ENCODE measurements around the gene DNAH2.

DNAH2 gene

DNA sequence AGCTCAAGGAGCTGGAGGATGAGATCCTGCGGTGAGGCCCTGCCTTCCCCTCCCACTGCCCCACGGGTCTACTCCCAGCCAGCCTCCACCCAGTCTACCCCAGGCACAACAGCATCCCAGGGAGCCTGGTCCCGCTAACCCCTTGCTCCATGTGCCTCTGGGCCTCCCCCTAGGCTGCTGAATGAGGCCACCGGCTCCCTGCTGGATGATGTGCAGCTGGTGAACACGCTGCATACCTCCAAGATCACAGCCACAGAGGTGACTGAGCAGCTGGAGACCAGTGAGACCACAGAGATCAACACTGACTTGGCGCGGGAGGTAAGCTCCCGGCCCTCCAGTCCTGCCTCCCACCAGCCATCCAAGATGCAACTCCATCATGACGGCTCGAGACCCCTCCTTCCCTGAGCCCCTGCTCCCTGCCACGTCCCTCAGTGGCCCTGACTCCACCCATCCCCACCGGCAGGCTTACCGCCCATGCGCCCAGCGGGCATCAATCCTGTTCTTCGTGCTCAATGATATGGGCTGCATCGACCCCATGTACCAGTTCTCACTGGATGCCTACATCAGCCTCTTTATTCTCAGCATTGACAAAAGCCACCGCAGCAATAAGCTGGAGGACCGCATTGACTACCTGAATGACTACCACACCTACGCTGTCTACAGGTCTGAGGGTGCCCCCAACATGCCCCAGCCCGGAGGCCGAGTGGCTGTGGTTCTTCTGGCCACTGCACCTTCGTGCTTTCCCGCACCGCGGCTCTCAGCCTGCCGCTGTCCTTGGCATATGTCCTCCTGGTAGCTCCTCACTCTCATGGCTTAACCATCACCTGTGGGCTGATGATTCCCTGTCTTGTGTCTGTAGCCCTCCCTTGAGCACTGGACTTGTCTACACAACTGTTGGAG lies 101.5 kb downstream of the DNAH2 start:
- DNase-seq (ENCODE audit: low read depth, low spot score), result no peak

DNA sequence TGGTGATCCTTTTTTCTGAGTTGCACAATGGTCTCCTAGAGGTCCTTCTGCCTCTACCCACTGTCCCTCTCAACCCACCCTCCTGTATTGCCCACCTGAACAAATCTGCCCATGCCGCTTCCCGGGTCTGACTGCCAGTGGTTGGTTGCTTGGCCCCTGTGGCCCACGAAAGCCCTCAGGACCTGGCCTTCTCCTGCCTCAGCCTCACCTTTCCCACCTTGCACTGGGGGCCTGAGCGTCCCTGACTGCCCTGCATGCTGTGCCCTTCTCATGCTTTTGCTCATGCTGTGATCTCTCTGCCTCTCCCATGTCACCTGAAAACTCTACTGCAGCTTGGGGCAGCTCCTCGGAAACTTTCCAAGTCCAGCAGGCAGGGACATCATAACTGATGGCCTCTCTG lies 102.7 kb downstream of the DNAH2 start:
- DNase-seq (ENCODE audit: low read depth, low spot score), result no peak

DNA sequence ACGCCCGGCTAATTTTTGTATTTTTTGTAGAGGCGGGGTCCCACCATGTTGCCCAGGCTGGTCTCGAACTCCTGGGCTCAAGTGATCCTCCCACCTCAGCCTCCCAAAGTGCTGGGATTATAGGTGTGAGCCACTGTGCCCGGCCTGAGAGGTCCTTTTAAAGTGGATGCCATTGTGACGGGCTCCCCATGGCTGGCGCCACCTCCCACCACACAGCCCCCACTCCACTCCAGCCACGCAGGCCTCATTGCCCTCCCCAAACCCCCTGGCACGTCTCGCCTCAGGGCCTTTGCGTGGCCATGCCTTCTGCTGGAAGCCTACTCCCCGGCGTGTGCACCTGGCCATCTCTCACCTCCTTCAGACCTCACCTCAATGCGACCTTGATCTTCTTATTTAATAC lies 104.6 kb downstream of the DNAH2 start:
- no peak for DNase-seq (ENCODE audit: low read depth, low spot score)

DNA sequence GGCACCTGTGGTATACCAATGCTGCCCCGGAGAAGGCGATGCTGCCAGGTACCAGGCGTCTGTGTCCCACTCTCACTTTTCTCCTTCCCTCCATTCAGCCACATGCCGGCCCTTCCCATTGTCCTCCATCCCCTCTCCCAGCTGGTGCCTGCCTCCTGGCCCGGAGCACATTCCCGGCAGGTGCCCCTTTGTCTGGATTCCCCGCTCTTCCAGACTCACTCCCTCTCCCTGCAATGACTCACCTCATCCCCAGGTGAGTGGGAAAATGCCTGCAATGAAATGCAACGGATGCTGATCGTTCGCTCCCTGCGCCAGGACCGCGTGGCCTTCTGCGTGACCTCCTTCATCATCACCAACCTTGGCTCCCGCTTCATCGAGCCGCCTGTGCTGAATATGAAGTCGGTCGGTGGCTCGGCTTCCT lies 106.0 kb downstream of the DNAH2 start:
- no peak for DNase-seq (ENCODE audit: low read depth, low spot score)

DNA sequence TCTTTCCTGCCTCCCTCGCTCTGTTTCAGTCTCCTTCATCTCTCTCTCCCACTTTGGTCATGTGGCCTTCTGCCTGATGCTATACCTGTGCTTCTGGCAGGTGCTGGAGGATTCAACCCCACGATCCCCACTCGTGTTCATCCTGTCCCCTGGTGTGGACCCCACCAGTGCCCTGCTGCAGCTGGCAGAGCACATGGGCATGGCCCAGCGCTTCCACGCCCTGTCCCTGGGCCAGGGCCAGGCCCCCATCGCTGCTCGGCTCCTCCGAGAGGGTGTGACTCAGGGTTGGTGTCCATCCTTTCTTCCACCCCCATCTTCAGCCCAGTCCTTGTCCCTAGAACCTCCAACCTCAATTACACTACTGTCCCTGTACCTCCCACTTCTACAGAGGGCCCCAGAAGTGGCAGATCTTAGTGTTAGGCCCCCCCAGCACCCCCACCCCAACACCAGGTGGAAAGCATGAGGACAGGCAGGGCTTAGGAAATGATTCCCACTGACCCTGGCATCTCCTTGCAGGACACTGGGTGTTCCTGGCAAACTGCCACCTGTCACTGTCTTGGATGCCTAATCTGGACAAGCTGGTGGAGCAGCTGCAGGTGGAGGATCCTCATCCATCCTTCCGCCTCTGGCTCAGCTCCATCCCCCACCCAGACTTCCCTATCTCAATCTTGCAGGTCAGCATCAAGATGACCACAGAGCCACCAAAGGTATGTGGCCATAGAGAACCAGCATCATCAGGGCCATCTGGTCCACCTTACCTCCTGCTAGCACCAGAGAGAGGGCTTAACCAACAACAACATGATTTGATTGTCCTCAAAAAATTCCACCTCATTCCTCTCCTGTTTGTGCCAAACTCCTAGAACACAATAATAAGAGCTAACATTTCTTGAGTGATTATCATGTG lies 106.7 kb downstream of the DNAH2 start:
- no peak for DNase-seq (ENCODE audit: low read depth, low spot score)

DNA sequence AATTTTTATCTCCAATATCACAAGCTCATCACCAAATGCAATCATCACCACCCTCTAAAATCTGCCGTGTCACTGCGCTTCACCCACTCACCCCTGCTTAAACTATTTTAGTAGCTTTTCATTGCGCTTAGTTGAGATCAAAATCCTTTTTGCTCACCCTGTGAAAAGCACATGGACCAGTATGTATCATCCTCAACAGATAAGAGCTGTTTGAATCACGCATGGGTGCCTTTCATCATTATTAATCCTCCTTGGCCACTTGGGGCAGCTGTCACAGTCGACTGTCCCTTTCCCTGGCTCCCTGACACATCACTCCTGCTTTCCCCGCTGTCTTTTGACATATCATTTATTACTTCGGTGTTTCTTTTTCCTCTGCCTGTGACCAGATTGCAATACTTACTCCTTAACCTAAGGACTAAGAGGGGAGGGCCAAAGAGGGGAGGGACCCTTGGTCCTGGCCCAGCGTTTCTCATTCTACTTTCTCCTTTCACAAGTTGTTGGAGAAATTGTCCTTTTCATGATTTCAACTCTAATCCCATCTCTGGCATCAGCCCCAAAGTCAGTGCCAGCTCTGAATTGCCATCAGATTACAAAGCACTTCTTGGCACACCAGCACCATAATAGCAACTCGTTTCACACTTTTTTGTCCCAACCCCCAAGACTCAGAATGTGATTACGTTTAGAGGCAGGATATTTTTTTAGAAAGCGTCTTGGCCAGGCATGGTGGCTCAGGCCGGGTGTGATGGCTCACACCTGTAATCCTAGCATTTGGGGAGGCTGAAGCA lies 107.9 kb downstream of the DNAH2 start:
- DNase-seq (ENCODE audit: low read depth, low spot score), result no peak

DNA sequence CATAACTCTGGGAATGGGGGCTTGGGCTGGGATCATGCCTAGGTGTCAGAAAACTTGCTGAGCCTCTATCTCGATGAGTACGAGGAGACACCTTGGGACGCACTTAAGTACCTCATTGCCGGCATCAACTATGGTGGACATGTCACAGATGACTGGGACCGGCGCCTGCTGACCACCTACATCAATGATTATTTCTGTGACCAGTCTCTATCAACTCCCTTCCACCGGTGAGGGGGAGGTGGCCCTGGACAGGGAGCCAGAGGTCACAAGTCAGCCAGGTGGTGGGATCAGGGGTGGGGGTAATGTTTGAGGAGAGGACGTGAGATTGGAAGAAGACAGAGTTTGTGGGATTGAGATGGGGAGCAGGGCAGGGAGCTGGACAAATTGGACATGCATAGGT lies 113.1 kb downstream of the DNAH2 start:
- DNase-seq (ENCODE audit: low read depth, low spot score), result no peak

DNA sequence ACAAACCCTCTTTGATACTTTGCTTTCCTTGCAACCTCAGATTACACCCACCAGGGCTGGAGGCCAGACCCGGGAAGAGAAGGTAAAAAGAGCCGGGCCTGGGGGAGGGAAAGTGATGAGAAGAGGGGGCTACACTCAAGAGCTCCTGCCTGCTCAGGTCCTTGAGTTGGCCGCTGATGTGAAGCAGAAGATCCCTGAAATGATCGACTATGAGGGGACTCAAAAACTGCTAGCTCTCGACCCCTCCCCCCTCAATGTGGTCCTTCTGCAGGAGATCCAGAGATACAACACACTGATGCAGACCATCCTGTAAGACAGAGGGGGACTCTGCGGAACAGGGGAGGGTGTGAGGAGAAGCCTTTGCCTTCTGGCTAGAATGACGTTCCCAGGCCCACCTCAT lies 113.7 kb downstream of the DNAH2 start:
- DNase-seq (ENCODE audit: low read depth, low spot score), result no peak

DNA sequence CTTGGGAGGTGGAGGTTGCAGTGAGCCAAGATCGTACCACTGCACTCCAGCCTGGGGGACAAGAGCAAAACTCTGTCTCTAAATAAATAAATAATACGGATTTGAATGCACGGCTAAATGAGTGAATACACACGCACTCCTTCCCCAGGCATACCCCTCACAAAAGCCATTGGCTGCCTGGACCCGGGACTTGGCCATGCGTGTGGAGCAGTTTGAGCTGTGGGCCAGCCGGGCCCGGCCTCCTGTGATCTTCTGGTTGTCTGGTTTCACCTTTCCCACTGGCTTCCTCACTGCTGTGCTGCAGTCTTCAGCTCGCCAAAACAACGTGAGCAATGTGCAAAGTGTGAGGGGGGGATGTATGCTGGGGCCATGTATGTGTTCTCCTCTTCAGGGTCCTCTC lies 114.9 kb downstream of the DNAH2 start:
- no peak for DNase-seq (ENCODE audit: low read depth, low spot score)

DNA sequence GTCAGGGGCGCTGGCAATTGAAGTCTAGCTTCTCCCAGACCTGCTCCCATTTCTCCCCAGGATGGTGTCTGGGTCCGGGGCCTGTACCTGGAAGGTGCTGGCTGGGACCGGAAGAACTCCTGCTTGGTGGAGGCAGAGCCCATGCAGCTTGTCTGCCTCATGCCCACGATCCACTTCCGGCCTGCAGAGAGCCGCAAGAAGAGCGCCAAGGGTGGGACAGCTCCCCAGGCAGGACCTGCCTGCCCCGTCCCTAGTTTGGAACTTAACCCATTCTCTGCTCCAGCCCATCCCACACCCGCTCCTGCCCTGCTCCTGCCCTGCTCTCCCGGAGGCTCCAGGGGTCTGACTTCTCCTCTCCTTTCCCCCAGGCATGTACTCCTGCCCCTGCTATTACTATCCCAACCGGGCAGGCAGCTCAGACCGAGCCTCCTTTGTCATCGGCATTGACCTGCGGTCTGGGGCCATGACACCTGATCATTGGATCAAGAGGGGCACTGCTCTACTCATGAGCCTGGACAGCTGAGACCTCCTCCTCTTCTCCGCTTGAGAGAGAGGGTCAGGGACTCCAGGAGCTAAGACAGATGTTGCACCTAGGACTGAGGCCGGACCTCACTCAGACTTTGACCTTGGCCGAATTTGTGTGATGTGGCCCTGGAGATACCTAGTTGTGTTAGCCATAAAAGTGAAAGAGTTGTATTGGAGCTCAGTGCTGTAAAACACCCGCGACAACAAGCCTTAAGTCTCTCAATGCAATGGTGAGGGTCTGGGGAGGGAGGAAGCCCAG lies 115.7 kb downstream of the DNAH2 start:
- DNase-seq (ENCODE audit: low read depth, low spot score), result no peak

DNA sequence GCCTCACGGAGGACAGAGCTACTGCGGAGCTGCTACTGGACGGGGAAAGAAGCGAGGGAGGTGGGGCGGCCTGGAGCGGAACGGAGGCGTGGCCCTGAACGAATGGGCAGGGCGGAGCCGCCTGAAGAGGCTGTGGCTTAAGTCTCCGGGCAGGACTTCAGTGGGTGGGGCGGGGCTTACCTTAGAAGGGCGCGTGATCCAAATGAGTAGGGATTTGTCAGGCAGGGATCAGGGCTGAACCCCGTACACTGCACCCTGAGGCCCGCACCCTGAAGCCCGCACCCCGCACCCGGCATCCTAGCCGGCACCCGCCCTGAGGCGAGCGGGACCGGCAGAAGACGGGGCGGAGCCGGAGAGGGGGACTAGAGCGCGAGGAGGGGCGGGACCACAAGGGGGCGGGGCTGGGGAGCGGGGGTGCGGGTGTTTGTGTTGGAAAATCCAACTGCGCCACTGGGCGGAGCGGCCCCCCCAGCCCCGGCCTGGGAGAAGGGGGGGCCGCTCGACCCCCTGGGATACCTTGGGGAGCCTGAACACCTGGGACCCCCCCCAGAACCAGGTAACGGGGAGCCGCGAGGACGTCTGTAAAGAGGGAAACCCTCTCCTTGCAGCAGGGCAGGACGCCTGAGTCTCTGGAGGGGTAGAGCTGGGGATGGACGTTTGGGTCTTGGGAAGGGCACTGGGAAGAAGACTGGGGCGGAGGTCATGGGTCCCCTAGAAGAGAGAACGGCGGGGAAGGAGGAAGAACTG lies 116.4 kb downstream of the DNAH2 start, which contains the start of gene KDM6B:
Gene KDM6B (plus strand): TSS at position 423 of the 747 bp plus-strand sequence. CDS start 11,338 bp downstream, outside the sequence.
- no peak for DNase-seq (ENCODE audit: low read depth, low spot score)

DNA sequence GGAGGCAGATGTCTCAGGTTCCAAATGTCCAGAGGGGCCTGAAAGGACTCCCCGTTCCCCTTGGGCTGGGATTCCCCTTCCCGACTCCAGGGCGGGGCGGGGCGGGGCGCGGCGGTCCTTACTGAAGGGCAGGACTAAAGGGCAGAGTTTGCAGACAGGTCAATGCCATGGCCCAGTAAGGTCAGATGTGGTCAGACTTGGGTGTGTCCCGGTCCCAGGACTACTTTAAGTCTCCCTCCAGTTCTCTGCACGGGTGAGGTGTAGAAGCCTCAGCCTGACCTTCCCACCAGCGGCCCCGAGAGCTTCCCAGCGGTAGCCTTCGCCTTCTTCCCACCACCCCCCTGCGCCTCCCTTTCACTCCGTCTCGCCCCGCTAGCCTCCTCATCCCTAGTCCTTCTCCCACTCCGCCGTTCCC lies 117.0 kb downstream of the DNAH2 start:
- DNase-seq (ENCODE audit: low read depth, low spot score), result no peak

DNA sequence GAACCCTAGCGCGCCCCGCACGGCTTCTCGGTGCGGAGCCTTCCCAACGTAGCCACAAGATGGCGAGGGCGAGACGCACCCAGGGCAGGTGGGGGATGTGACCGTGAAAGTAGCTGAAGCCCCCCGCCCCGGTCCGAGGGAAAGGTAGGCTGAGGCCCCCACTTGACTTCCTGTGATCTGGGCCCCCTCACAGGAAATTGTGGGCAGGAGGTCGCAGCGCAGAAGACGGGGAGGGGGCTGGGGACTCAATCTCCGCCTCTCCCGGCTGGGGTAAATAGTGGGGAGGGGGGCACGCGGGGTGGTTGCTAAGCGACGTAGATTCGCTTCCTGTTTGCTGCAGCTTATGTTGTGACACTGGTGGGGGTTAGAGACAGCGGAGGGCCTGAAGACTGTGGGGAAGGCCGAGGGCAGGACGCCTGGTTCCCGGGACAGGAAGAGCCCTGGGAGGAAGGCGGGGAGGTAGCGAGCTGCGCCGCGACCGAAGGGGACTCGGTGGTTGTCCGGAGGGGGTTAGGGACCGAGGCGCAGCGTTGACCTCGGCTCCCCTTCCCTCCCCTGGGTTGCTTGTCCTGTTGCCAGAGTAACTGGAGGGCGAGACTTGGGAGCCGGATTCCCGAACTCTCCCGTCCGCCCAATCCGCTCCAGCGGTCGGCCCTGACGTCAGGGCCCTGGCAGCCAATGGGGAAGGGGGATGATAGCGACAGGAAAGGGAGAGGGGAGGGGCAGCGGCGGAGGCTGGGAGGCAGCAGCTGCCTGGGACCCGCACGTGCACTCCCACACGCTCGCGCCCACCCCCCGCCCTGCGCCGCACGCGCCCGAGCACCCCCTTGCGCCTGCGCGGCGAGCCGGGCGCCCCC lies 117.6 kb downstream of the DNAH2 start:
- peak; percentile 98 for DNase-seq (ENCODE audit: low read depth, low spot score)

DNA sequence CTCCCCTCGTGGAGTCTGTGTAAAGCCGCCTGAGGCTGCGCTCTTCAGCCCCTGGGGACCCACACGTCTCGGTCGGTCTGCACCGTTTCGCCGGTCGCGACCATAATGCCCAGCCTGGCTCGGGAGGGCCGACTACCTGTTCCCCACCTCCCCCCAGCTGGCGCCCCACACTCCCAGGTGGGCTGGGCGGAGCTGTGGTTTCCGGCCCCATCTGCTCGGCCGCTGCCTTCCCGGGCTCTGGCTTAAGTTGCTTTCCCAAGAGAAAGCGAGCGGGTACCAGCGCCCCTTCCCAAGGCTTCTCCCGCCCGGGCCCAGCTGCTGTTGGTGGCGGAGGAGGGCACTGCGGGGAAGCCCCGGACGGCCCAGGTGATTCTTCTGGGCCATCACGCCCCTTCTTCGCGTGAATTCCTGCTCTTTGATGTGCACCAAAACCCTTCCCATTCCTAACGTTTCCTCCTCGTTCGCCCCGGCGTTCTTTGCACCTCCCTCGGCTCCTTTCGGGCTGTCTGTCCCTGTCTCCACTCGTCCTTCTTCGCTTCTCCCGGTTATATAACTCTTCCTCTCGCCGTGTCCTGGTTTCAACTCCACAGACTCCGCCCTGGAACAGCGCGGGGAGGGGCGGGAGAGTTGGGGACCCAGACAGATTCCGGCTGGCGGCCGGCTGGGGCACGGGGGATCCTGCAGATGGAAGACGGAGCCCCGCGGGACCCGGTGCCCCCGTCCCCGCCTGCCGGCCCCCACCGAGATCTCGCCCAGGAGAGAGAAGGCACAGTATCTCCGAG lies 118.5 kb downstream of the DNAH2 start:
- no peak for DNase-seq (ENCODE audit: low read depth, low spot score)

DNA sequence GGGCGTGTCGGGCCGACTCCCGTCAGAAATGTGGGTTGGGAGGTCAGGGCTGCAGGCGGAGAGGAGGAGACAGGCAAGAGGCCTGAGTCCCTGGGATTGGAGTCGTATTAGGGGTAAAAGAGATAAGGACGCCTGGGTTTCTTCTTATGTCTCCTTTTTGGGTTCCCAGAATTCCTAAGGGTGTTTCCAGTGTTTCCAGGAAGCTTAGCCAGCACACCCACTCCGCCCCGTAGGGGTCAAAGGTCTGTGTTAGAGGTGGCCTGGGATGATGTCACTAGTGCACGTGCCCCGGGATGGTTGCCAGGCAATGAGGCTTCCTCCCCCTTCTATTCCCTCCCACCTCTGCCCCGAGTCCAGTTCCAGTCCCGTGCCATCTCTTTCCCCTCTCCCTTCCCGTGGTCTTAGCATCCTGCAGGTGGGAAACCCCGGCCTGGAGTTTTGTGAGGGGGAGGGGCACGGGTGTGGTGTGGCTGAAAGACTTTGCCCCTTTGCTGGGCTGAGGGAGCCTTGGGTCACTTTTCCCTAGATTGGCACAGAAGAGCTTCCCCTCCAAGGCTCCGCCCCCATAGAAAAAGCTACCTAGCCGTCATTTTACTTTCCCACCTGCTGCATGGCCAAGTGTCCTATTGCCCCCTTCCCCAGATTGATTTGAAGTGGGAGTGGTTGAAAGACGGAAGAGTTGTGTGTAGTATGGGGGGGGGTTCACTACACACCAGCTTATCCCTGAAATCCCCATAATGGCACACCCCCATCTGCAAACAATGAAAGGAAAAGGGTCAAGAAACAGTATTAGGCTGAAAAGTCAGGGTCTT lies 119.3 kb downstream of the DNAH2 start:
- no peak for DNase-seq (ENCODE audit: low read depth, low spot score)

DNA sequence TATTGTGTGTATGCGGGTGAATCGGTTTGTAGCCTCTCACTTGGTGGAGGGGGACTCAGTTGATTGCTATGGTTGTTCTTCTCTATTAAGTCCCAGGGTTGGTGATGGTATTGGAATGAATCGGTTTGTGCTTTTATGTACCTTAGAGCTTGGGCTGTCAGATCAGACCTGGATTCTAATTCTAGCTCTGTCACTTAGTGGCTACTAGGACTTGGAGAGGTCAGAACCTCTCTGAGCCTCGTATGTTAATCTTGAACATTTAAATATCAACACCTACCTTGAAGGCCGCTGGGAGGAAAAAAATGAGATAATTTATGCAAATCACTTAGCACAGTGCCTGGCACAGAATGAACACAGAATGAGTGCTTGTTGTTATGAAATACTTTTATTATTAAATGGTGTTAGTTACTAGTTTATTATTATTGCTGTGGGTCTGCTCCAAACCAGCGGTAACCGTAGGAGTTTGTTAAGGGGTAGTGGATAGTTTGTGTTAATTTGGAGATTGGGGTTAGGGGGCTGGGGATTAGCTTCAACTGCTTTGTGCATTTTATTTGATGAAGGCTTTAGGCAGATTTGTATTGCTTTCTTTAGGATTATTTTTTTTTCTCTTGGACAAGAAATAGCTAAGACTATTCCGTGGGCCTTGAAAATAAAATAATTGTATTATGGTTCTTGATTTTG lies 120.0 kb downstream of the DNAH2 start:
- no peak for DNase-seq (ENCODE audit: low read depth, low spot score)
